Germinal center (tissue), 1 donor: ENCODE results near the gene FAM181B.
A peak's percentile ranks its signal among the peaks of the same experiment; 100 is the strongest.
"Not testable (repeated sequence)": the region's sequence is repeated elsewhere in the genome, so short reads cannot be mapped to it uniquely, and the experiment has no call there.

Source experiments
- DNase-seq: peaks from one replicate; pipeline ENCODE4 v3.0.0; 2012; ENCODE audit warnings: mixed read lengths, low spot score

The FAM181B gene

DNA sequence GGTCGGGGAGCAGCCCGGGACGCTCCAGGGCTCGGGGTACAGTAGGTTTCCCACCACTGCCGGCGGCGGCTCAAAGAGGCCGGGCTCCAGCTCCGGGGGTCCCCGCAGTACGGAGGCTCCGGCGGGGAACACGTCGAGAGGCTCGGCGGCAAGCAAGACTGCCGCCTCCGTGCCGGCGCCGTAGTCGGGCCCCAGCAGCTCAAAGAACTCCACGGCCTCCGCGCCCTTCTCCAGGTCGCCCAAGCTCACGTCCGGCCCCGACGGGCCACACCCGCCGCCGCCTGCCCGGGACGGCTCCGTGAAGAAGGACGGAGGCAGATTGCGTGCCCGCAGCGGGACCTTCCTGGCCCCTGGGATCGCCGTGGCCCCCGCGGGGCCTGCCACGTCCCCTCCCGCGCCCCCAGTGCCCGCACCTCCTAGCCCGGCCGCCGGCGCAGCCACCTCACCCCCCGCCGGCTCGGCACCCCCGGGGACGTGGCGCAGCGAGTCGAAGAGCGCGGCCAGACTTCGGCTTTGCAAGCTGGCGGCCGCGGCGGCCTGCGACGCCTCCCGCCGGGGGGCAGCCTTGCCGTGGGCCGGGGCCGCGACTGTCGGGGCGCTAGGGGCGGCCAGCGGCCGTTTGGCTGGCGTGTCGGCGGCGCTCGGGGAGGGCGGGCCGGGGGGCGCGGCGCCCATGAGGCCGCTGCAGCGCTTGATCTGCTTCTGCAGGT, 775 bp downstream of the FAM181B start:
- peak; percentile 14 for DNase-seq

DNA sequence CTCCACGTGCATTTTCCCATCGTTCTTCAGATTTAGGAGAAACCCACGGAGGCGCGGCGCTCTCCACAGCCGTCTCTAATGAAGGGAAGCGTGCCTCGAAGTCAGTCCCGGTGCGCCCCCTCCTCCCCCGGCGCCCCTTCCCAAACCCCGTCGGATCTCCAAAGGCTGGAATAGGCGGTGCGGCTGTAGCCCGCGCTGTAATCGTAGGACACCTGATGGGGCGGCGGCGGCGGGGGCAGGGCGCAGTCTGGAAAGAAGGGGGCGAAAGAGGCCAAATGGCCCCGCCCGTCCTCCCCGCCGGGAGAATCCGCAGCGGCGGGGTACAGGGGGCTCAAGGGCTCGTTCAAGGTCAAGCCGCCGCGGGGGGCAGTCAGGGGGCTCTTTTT, 1.3 kb downstream of the FAM181B start:
- DNase-seq = no peak

DNA sequence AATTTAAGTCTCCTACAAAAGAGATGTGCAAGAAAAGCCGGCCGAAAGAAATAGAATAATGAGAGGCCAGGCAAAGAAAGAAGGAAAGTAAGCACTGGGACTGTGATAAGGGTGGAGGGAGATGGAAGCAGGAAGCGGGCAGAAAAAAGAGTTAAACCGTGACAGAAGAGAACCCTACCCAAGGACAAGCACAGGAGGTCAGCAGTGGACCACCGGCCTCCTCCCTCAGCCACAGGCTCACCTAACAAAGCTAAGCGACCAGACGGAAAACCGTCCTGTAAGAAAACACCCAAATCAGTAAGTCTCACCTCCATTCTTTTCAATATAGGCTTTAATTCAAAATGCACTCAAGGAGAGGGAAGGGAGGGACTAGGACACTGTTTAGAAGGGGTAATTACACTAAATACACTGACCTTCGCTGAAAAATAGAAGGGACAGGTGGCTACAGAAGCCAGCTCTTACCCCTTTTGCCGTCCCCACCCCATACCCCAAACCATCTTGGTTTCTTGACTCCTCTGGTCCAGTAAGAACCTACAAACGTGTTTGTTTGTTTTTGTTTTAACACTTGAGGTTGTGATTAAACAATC, 1.9 kb downstream of the FAM181B start:
- no peak for DNase-seq

- no peak for DNase-seq
These were observed 2.9 kb downstream of the FAM181B start for GRCh38 chr11:82730754-82731153.

GRCh38 chr11:82730286-82730685, 3.4 kb downstream of the FAM181B start:
- DNase-seq = no peak

- no peak for DNase-seq
These were observed 9.6 kb downstream of the FAM181B start for GRCh38 chr11:82724026-82724425.

GRCh38 chr11:82722231-82722630, 11.4 kb downstream of the FAM181B start:
- no peak for DNase-seq

GRCh38 chr11:82720267-82721065, 13.2 kb downstream of the FAM181B start:
- no peak for DNase-seq

- no peak for DNase-seq
These were observed 14.1 kb downstream of the FAM181B start for GRCh38 chr11:82719361-82720105.

GRCh38 chr11:82718821-82719220, 14.8 kb downstream of the FAM181B start:
- no peak for DNase-seq

- peak; percentile 31 for DNase-seq
These were observed 15.4 kb downstream of the FAM181B start for GRCh38 chr11:82718307-82718706.

DNA sequence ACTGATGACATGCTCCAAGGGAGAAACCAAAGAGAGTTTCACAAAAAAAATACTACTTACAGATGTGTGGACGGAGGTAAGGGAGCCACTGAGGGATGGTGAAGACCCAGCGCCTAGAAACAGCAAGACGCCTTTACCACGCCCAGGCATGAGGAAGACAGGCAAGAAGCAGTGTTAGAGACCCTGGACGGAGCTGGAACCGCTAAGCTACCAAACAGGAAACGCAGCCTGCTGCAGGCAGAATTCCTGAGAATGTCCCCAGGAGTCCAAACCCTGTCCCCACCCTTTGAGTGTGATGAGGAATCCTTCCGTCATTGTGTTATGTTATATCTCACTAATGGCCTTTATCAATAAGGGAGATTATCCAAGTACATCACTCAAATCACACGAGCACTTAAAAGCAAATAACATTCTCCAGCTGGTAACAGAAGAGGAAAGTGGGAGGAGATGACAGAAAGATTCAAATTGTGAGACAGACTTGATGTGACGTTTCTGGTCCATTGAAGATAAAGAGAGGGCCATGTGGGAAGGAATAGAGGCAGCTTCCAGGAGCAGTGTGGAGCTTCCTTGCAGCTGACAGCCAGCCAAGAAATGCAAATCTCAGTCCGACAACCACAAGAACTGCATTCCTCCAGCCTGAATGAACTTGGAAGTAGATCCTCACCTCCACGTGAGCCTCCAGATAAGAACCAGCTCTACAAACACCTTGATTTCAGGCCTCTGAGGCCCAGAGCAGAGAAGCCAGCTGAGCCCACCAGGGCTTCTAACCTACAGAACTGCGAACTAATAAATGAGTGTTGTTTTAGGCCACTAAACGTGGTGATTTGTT, 19.1 kb downstream of the FAM181B start:
- no peak for DNase-seq

DNA sequence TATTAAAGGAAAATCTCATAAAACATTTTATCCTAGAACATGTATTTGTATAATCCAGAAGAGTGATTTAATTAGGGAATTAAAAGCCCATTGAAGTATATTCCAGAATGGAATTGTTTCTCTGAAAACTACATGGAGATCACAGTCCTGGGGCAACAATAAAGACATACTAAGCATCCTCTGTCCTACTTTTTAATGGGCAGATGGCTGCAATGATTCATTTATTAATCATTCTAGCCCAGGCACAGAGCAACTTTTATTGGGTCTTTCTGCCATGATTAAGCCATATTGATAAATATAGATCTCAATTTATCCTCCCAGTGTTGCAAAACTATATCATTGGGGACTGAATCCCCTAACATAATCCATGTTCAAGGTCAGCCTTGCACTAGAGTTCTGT, 22.0 kb downstream of the FAM181B start:
- DNase-seq = no peak

DNA sequence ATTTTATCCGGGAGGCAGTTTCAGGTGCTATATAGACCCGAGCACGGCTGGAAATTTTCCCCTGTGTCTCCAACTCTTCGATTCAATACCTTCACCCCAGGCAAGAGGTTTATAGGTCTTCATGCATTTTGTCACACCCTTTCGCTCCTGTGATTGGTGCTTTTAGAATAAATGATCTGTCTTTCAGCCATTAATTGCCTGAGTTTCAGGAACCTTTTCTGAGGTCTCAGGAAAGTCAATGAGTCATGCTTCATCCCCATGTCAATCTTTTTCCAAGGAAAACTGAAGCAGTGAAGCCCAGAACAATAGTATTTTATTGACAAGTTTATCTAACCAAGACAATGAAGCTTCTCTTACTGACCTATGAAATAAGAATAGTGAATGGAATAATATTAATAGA, 29.9 kb downstream of the FAM181B start:
- no peak for DNase-seq

DNA sequence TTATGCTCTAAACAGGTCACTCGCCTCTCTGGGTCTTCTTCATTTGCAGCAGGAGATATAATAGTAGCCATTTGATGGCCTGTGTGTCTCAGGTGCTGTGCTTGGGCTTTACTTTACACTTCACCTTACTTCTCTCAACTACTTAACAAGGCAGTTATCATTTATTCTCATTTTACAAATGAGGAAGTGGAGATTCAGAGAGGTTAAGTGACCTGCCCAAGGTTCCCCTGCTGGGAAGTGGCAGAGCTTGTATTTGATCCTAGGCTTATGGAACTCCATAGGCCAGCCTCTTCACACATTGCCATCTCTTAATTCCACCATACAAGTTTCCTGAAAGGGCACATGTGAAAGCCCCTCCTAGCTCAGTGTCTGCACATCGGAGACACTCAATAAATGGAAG, 30.4 kb downstream of the FAM181B start:
- no peak for DNase-seq

GRCh38 chr11:82701847-82702520, 31.7 kb downstream of the FAM181B start:
- DNase-seq = peak; percentile 25

DNA sequence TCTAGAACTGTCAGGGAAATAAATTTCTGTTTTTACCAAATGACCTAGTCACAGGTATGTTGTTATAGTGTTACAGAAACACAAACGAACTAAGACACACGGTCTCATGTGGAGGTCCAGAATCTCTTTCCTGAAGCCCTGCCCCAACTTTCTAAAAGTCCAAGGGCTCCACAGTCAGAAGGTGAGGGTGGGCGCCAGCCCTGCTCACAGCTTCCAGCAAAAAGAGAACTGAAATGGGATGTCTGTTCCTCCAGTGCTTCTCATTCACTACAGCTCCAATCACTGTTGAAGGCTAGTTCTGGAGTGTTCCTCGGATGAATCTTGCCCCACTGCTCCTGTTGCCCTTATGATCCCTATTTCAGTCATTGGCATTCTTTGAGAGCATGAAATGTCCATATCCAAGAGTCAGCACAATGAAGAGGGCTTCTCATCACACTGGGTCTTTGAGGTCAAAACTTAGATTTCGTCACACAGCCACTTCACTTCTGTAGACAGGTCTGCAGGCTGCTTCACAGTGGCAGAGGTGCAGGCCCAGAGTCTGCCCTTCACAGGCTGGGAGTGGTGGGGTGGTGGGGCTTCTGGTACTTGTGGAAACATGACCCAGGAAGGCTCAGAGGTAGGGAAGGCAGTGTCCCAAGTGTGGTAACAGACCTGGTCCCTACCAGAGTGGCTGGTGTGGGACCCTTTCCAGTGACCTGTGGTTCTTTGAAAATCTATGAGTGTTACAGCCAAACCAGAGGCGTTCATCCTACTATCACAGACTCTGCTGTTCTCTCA, 34.9 kb downstream of the FAM181B start:
- DNase-seq = no peak

- no peak for DNase-seq
These were observed 40.7 kb downstream of the FAM181B start for GRCh38 chr11:82692981-82693380.

DNA sequence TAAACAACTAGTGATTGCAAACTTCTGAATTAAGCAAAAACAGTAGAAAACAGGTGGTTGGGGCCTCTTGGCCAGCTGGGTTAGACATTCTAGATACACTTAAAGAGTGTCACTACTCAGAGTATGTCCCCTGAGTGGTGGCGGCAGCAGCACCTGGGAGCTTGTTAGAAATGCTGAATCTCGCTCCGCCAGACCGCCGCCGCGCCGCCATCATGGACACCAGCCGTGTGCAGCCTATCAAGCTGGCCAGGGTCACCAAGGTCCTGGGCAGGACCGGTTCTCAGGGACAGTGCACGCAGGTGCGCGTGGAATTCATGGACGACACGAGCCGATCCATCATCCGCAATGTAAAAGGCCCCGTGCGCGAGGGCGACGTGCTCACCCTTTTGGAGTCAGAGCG, 44.3 kb downstream of the FAM181B start:
- not testable (repeated sequence) for DNase-seq

DNA sequence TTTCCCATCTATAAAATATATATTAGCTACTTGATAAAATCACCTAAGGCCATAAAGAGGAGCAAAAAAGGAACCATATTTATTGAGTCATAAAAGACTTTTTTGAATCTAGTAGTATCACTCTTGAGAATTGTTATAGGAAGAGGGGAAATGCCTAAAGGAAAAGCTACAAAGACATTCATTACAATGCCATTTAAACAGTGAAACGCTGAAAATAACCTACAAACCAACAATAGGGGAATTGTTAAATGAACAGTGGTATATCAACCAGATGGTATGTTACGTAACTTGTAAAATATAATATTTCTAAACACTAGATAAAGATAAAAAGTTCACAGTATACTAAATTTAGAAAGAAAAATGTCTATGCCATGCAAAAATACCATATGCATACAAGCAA, 47.5 kb downstream of the FAM181B start:
- DNase-seq = no peak
